ENCODE results near the gene RETSAT. TPM values are rescaled to one million over a fixed set of nuclear protein-coding genes. Genes with fewer than 3 reads are reported as not detected.
"Not testable (repeated sequence)": the region's sequence is repeated elsewhere in the genome, so short reads cannot be mapped to it uniquely, and the experiment has no call there.

Gene RETSAT
- total and polyA plus RNA-seq, 5 experiments from 2014 or later: 6.6 to 25.6 (median 15.1) TPM

- no peak overlapping the region for H3K27ac Mint-ChIP-seq
- H3K27me3 Mint-ChIP-seq: no peaks in the 10 kb centered on the region
- H3K4me1 Mint-ChIP-seq: no peaks in the 10 kb centered on the region
- DNase-seq: no peak
- no peak for ATAC-seq
- no peaks in the 10 kb centered on the region for H3K9me3 Mint-ChIP-seq
- peaks cover 0 to 61% (median 33%) of the 10 kb centered on the region in 3 donors for H3K36me3 Mint-ChIP-seq
- H3K4me3 Mint-ChIP-seq: peak overlapping the region in 1 of 10 donors; percentile 20
- POLR2A ChIA-PET: interaction anchor here (0.6 to 1.9 kb wide), 3 partner anchors 10 to 20 kb away, joined by 3 to 6 read pairs (median 6); partner anchors contain the start of genes ELMOD3, RETSAT and TGOLN2
Observed at GRCh38 chr2:85344356-85344954, 9.9 kb downstream of the RETSAT start.

GRCh38 chr2:85343207-85343895, 11.0 kb downstream of the RETSAT start:
- POLR2A ChIA-PET: interaction anchor here (1.7 kb wide), 1 partner anchor 17 kb away, joined by 5 read pairs; no protein-coding TSS in a partner anchor
- H3K27me3 Mint-ChIP-seq, DNase-seq, H3K4me1 Mint-ChIP-seq, H3K4me3 Mint-ChIP-seq, H3K9me3 Mint-ChIP-seq: not testable (repeated sequence)
- H3K36me3 Mint-ChIP-seq: peaks cover 0 to 52% (median 32%) of the 10 kb centered on the region in 3 donors
- H3K27ac Mint-ChIP-seq: peak overlapping the region in 1 of 10 donors; percentile 8
- peak in 1 of 2 donors; percentile 20 for ATAC-seq

- no peak for DNase-seq
- POLR2A ChIA-PET: interaction anchor here (1.3 to 1.7 kb wide), 2 partner anchors 12 to 16 kb away, joined by 5 to 6 read pairs; partner anchors contain the start of genes ELMOD3 and RETSAT
- no peak for ATAC-seq
- Mint-ChIP-seq H3K9me3 (no peaks in the 10 kb centered on the region), H3K4me3 (no peak overlapping the region), H3K4me1 (no peaks in the 10 kb centered on the region), H3K36me3 (peaks cover 0 to 43% (median 27%) of the 10 kb centered on the region in 3 donors), H3K27me3 (no peaks in the 10 kb centered on the region), H3K27ac (peak overlapping the region in 1 of 10 donors; percentile 46)
Observed at GRCh38 chr2:85342156-85342555, 12.2 kb downstream of the RETSAT start.

GRCh38 chr2:85341269-85342029, 12.9 kb downstream of the RETSAT start:
- no peak overlapping the region for H3K27ac Mint-ChIP-seq
- ATAC-seq: no peak
- H3K36me3 Mint-ChIP-seq: peaks cover 0 to 36% (median 22%) of the 10 kb centered on the region in 3 donors
- no peaks in the 10 kb centered on the region for H3K4me1 Mint-ChIP-seq
- no peaks in the 10 kb centered on the region for H3K9me3 Mint-ChIP-seq
- DNase-seq: no peak
- no peak overlapping the region for H3K4me3 Mint-ChIP-seq
- H3K27me3 Mint-ChIP-seq: no peaks in the 10 kb centered on the region
- POLR2A ChIA-PET: interaction anchor here (1.3 to 1.7 kb wide), 2 partner anchors 13 to 15 kb away, joined by 5 to 6 read pairs; partner anchors contain the start of genes ELMOD3 and RETSAT

GRCh38 chr2:85340034-85340892, 14.1 kb downstream of the RETSAT start:
- no peak for DNase-seq
- Mint-ChIP-seq H3K4me1 (no peaks in the 10 kb centered on the region), H3K4me3 (no peak overlapping the region), H3K36me3 (peaks cover 0 to 24% (median 15%) of the 10 kb centered on the region in 3 donors), H3K27me3 (no peaks in the 10 kb centered on the region), H3K9me3 (no peaks in the 10 kb centered on the region), H3K27ac (no peak overlapping the region)
- no peak for ATAC-seq
- POLR2A ChIA-PET: no interaction called here

GRCh38 chr2:85334928-85335327, 19.4 kb downstream of the RETSAT start:
- POLR2A ChIA-PET: no interaction called here
- no peak for ATAC-seq
- H3K27ac Mint-ChIP-seq: peak overlapping the region in 2 of 10 donors; percentile 22 to 24
- H3K4me1 Mint-ChIP-seq: peaks cover 0 to 2% (median 0%) of the 10 kb centered on the region in 4 donors
- DNase-seq: no peak
- no peak overlapping the region for H3K4me3 Mint-ChIP-seq
- no peaks in the 10 kb centered on the region for H3K9me3 Mint-ChIP-seq
- H3K27me3 Mint-ChIP-seq: no peaks in the 10 kb centered on the region
- H3K36me3 Mint-ChIP-seq: no peaks in the 10 kb centered on the region

GRCh38 chr2:85333877-85334276, 20.5 kb downstream of the RETSAT start:
- H3K36me3 Mint-ChIP-seq, H3K27me3 Mint-ChIP-seq, H3K4me3 Mint-ChIP-seq, H3K27ac Mint-ChIP-seq, DNase-seq, H3K9me3 Mint-ChIP-seq, ATAC-seq, H3K4me1 Mint-ChIP-seq: not testable (repeated sequence)
- POLR2A ChIA-PET: interaction anchor here (4.3 kb wide), 1 partner anchor 21 kb away, joined by 13 read pairs; the partner anchor contains the start of genes ELMOD3 and RETSAT

GRCh38 chr2:85330839-85331636, 23.3 kb downstream of the RETSAT start:
- Mint-ChIP-seq H3K4me3 (no peak overlapping the region), H3K27me3 (no peaks in the 10 kb centered on the region), H3K27ac (no peak overlapping the region), H3K36me3 (peaks cover 14 to 20% (median 15%) of the 10 kb centered on the region in 3 donors), H3K4me1 (peaks cover 7 to 23% (median 17%) of the 10 kb centered on the region in 4 donors), H3K9me3 (no peaks in the 10 kb centered on the region)
- DNase-seq (no peak), ATAC-seq (no peak)
- POLR2A ChIA-PET: interaction anchor here (0.6 to 4.3 kb wide), 3 partner anchors 23 to 87 kb away, joined by 3 to 13 read pairs (median 4); partner anchors contain the start of genes ELMOD3 and RETSAT

- H3K27me3 Mint-ChIP-seq, ATAC-seq, DNase-seq, H3K9me3 Mint-ChIP-seq: not testable (repeated sequence)
- H3K4me1 Mint-ChIP-seq: peaks cover 17 to 37% (median 26%) of the 10 kb centered on the region in 4 donors
- H3K27ac Mint-ChIP-seq: peak overlapping the region in 8 of 10 donors; percentile 4 to 97 (median 69)
- peaks cover 25 to 27% (median 25%) of the 10 kb centered on the region in 3 donors for H3K36me3 Mint-ChIP-seq
- peak overlapping the region in 8 of 10 donors; percentile 0 to 98 (median 6) for H3K4me3 Mint-ChIP-seq
- POLR2A ChIA-PET: interaction anchor here (0.7 to 3.8 kb wide), 3 partner anchors 11 to 22 kb away, joined by 4 to 122 read pairs (median 37); partner anchors contain the start of genes ELMOD3 and RETSAT
Observed at GRCh38 chr2:85329701-85330100, 24.6 kb downstream of the RETSAT start.

GRCh38 chr2:85329181-85329651, 25.1 kb downstream of the RETSAT start:
- peaks cover 27 to 32% (median 30%) of the 10 kb centered on the region in 3 donors for H3K36me3 Mint-ChIP-seq
- H3K4me3 Mint-ChIP-seq: peak overlapping the region; percentile 0 to 98 (median 32)
- peak overlapping the region in 9 of 10 donors; percentile 4 to 100 (median 73) for H3K27ac Mint-ChIP-seq
- no peaks in the 10 kb centered on the region for H3K27me3 Mint-ChIP-seq
- H3K9me3 Mint-ChIP-seq: no peaks in the 10 kb centered on the region
- no peak for DNase-seq
- POLR2A ChIA-PET: interaction anchor here (0.6 to 3.8 kb wide), 3 partner anchors 11 to 1468 kb away, joined by 3 to 122 read pairs (median 37); partner anchors contain the start of genes ELMOD3 and RETSAT
- no peak for ATAC-seq
- H3K4me1 Mint-ChIP-seq: peaks cover 21 to 42% (median 30%) of the 10 kb centered on the region in 4 donors
